AG20443 (cell line): ENCODE data around the gene TSPAN14.
"Not testable (repeated sequence)": the region's sequence is repeated elsewhere in the genome, so short reads cannot be mapped to it uniquely, and the experiment has no call there.

Experiments used
- DNase-seq: peaks from one replicate; pipeline ENCODE4 v3.0.0; 2012; ENCODE audit warnings: low spot score, mixed read lengths

The TSPAN14 gene

GRCh38 chr10:80526742-80527141 lies 72.6 kb downstream of the TSPAN14 start:
- no peak for DNase-seq

- DNase-seq, result no peak
Measured at GRCh38 chr10:80528185-80528700, 74.1 kb downstream of the TSPAN14 start.

- DNase-seq, result no peak
Measured at GRCh38 chr10:80528901-80529300, 74.8 kb downstream of the TSPAN14 start.

GRCh38 chr10:80529604-80530003 lies 75.5 kb downstream of the TSPAN14 start:
- no peak for DNase-seq

- peak; percentile 33 for DNase-seq
Measured at GRCh38 chr10:80530251-80530650, 76.1 kb downstream of the TSPAN14 start.

GRCh38 chr10:80530816-80531215 lies 76.7 kb downstream of the TSPAN14 start:
- no peak for DNase-seq

- DNase-seq, result no peak
Measured at GRCh38 chr10:80532571-80532970, 78.5 kb downstream of the TSPAN14 start.

- DNase-seq, result not testable (repeated sequence)
Measured at GRCh38 chr10:80534059-80534458, 79.9 kb downstream of the TSPAN14 start.

- DNase-seq, result not testable (repeated sequence)
Measured at GRCh38 chr10:80534646-80535045, 80.5 kb downstream of the TSPAN14 start.

- DNase-seq, result peak; percentile 89
Measured at GRCh38 chr10:80535671-80536360, 81.7 kb downstream of the TSPAN14 start.

- DNase-seq, result no peak
Measured at GRCh38 chr10:80536361-80536835, 82.3 kb downstream of the TSPAN14 start.

- no peak for DNase-seq
Measured at GRCh38 chr10:80537086-80537735, 83.1 kb downstream of the TSPAN14 start.

GRCh38 chr10:80537736-80538480 lies 83.8 kb downstream of the TSPAN14 start, which contains the start of gene SH2D4B:
Gene SH2D4B, plus strand, starts transcription at chr10:80537902. Its CDS starts 430 bp downstream, at chr10:80538332.
- no peak for DNase-seq

- no peak for DNase-seq
Measured at GRCh38 chr10:80538481-80539185, 84.5 kb downstream of the TSPAN14 start.

GRCh38 chr10:80539421-80540031 lies 85.4 kb downstream of the TSPAN14 start:
- DNase-seq, result no peak

GRCh38 chr10:80540136-80540535 lies 86.0 kb downstream of the TSPAN14 start:
- no peak for DNase-seq

- DNase-seq, result no peak
Measured at GRCh38 chr10:80540618-80540980, 86.5 kb downstream of the TSPAN14 start.

GRCh38 chr10:80540981-80541750 lies 87.1 kb downstream of the TSPAN14 start:
- no peak for DNase-seq

- DNase-seq, result no peak
Measured at GRCh38 chr10:80542053-80542452, 87.9 kb downstream of the TSPAN14 start.

GRCh38 chr10:80542652-80543318 lies 88.7 kb downstream of the TSPAN14 start:
- no peak for DNase-seq
